Dermis blood vessel endothelial cell (primary cell): ENCODE data around the gene PRAMEF12. TPM values are rescaled to one million over a fixed set of nuclear protein-coding genes. Genes with fewer than 3 reads are reported as not detected.
"Not testable (repeated sequence)": the region's sequence is repeated elsewhere in the genome, so short reads cannot be mapped to it uniquely, and the experiment has no call there.

ENCODE experiments used
- DNase-seq: peaks from one replicate; pipeline ENCODE4 v3.0.0; 2010
- total RNA-seq: library from RNA; depleted of rRNA; stranded (reverse); fragments of >200 nt; gene quantifications from 2 replicates; pipeline ENCODE4 v1.2.3, GENCODE V29; 2014

Gene PRAMEF12
- total RNA-seq, 1 donor from 2014 or later: not detected

- no peak for DNase-seq
Observed at GRCh38 chr1:12771186-12771585, 2.4 kb upstream of the PRAMEF12 start.

- no peak for DNase-seq
Observed at GRCh38 chr1:12772520-12772919, 1.0 kb upstream of the PRAMEF12 start.

- DNase-seq: no peak
Observed at GRCh38 chr1:12774801-12775345, 1.3 kb downstream of the PRAMEF12 start.

GRCh38 chr1:12775443-12775842 lies 1.9 kb downstream of the PRAMEF12 start:
- no peak for DNase-seq

- DNase-seq: no peak
Observed at GRCh38 chr1:12776801-12777557, 3.4 kb downstream of the PRAMEF12 start.

- DNase-seq: no peak
Observed at GRCh38 chr1:12778061-12778460, 4.5 kb downstream of the PRAMEF12 start.

GRCh38 chr1:12778907-12779306 lies 5.4 kb downstream of the PRAMEF12 start:
- DNase-seq: no peak

- DNase-seq: not testable (repeated sequence)
Observed at GRCh38 chr1:12781488-12781887, 8.0 kb downstream of the PRAMEF12 start.

- DNase-seq: not testable (repeated sequence)
Observed at GRCh38 chr1:12783783-12784182, 10.2 kb downstream of the PRAMEF12 start.

GRCh38 chr1:12784729-12785128 lies 11.2 kb downstream of the PRAMEF12 start:
- DNase-seq: not testable (repeated sequence)

GRCh38 chr1:12791097-12791496 lies 17.6 kb downstream of the PRAMEF12 start, which contains the start of gene PRAMEF1:
Gene PRAMEF1 (plus strand): TSS chr1:12791397. CDS start chr1:12793228, 1,831 bp downstream.
- not testable (repeated sequence) for DNase-seq

GRCh38 chr1:12798911-12799310 lies 25.4 kb downstream of the PRAMEF12 start:
- DNase-seq: no peak

- DNase-seq: no peak
Observed at GRCh38 chr1:12799730-12800129, 26.2 kb downstream of the PRAMEF12 start.

- DNase-seq: no peak
Observed at GRCh38 chr1:12809933-12810332, 36.4 kb downstream of the PRAMEF12 start.

- no peak for DNase-seq
Observed at GRCh38 chr1:12810691-12811408, 37.3 kb downstream of the PRAMEF12 start.

- DNase-seq: no peak
Observed at GRCh38 chr1:12811409-12811784, 37.9 kb downstream of the PRAMEF12 start.

GRCh38 chr1:12819061-12819460 lies 45.5 kb downstream of the PRAMEF12 start:
- DNase-seq: not testable (repeated sequence)

Other genes with a start within 250 kb of the PRAMEF12 start
- 57.1 and 121 TPM in 2 replicates for gene DHRS3, start 155.5 kb upstream of the PRAMEF12 start, total RNA-seq
- gene AADACL4, start 129.7 kb upstream of the PRAMEF12 start, total RNA-seq: not detected in 2 replicates
- not detected in 2 replicates for gene AADACL3, start 57.6 kb upstream of the PRAMEF12 start, total RNA-seq
- not detected in 2 replicates for gene CFAP107, start 27.5 kb upstream of the PRAMEF12 start, total RNA-seq
- gene PRAMEF1, start 17.7 kb downstream of the PRAMEF12 start, total RNA-seq: not detected in 2 replicates
- not detected in 2 replicates for gene PRAMEF11, start 57.7 kb downstream of the PRAMEF12 start, total RNA-seq
- gene HNRNPCL1, start 75.0 kb downstream of the PRAMEF12 start, total RNA-seq: not detected in 2 replicates
- gene PRAMEF2, start 83.3 kb downstream of the PRAMEF12 start, total RNA-seq: not detected in 2 replicates
- not detected in 2 replicates for gene PRAMEF4, start 112.5 kb downstream of the PRAMEF12 start, total RNA-seq
- not detected in 2 replicates for gene PRAMEF10, start 124.5 kb downstream of the PRAMEF12 start, total RNA-seq
- gene PRAMEF7, start 142.9 kb downstream of the PRAMEF12 start, total RNA-seq: not detected in 2 replicates
- gene PRAMEF6, start 173.8 kb downstream of the PRAMEF12 start, total RNA-seq: not detected in 2 replicates